Fibroblast of skin of abdomen (primary cell): Measurements from ENCODE around the gene LYPD6.
A peak's percentile ranks its signal among the peaks of the same experiment; 100 is the strongest.

Experiments used
- DNase-seq: peaks from one replicate; pipeline ENCODE4 v3.0.0-alpha.2; 2013

Gene LYPD6

DNA sequence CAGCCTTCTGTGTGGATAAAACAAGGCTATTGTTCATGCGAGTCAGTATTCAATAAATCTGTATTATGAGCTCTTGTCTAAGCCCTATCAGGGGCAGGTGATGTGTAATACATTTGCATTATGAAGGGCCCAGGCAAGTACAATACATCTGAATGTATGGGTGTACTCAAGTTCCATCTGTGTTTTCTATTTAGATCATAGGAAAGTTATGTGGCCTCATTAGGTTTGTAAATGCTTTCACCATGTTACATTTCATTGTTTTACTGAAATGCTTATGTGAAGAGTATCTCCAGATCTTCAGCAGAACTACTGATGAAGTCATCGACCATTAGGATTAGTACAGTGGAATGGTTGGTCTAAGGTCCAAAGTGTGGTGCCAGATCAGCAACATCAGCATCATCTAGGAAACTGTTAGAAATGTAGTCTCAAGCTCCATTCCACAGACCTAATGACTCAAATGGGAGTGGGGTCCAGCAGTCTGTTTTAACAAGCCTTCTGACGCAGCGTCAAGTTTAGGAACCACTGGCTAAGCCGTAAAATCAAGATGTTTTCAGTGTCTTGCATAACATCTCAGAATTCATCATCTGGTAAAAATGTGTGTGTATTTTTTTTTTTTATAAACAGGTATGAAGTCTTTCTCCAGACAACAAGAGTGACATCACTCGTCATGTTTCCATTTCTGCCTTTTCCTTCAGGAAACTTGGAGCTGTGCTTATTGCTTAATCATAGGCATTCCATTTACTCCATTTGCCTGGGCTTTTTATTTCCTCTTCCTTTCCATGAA lies 80.5 kb downstream of the LYPD6 start:
- peak; percentile 95 for DNase-seq

DNA sequence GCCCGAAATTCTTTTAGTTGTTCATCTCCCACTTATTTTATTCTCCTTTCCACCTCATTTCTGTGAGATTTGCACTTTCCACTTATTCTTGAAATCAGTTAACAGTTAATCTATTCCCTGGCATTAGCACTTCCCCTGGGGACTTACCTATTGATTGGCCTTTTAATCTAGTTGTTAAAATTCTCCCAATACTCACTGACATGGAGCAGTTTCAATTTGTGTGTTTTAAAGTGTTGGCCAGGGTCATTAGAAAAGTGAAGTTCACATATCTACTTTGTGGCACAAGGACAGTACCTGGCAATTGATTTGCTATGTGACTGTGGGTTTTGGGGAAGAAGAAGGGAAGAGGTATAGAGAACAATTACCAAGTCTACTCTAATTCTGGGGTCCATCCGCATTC lies 83.1 kb downstream of the LYPD6 start:
- no peak for DNase-seq

DNA sequence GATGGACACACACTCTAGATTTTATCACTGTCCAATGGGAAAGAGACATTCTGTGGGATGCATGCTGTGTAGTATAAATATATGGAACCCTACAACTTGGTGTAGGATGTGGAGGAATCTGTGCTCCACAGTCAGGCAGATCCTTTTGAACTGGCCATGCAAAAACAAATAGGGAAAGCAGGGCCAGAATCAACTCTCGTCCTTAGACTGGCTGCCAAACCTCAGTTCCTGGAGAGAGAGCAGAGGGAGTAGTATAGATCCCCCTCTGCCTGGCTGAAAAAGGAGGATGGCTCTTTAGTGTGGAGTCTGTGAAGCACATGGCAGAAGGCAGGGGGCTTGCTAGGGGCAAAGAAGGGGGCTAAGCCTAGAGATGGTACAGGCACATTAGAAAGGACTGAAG lies 84.7 kb downstream of the LYPD6 start:
- no peak for DNase-seq

GRCh38 chr2:149418065-149418464 lies 87.7 kb downstream of the LYPD6 start:
- DNase-seq: no peak

- DNase-seq: no peak
These were observed 89.9 kb downstream of the LYPD6 start for GRCh38 chr2:149420053-149420963.

GRCh38 chr2:149421791-149422190 lies 91.4 kb downstream of the LYPD6 start:
- DNase-seq: no peak

GRCh38 chr2:149422337-149422990 lies 92.1 kb downstream of the LYPD6 start:
- DNase-seq: peak; percentile 67

DNA sequence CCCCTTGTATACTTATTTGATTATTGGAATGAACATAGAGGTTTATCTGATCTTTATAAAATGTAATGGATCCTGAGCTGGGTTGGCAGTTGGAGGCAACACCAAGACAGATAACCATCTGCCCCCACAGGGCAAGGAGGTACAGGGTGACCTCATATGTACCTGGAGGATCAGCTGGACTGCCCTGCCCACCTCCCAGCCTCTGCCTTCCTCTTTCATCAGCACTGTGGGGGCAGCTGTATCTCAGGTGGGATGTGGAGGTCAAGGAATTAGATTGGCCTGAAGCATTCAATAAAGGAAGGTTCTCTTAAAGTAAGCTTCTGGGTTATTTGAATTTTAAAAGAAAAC lies 92.6 kb downstream of the LYPD6 start:
- DNase-seq: no peak

- no peak for DNase-seq
These were observed 93.2 kb downstream of the LYPD6 start for GRCh38 chr2:149423630-149424029.

- no peak for DNase-seq
These were observed 97.0 kb downstream of the LYPD6 start for GRCh38 chr2:149427387-149427786.

DNA sequence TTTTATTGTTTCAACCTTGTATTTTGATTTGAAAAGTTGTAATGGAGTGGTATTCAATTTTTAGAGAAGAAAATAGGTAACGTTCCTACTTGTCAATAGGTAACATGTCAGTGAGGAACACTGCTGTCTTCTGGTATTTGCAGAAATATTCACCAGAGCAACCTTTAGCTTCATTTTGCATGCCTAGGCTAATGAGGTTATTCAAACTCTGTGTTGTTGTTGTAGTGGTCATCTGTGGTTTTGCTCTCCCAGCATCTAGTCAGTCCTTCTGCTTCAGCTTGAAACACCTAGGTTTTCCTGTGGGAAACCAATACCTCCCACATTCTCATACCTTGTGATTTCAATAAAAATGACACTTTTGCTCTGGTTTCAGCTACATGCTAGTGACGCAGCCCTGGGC lies 98.4 kb downstream of the LYPD6 start:
- DNase-seq: no peak

DNA sequence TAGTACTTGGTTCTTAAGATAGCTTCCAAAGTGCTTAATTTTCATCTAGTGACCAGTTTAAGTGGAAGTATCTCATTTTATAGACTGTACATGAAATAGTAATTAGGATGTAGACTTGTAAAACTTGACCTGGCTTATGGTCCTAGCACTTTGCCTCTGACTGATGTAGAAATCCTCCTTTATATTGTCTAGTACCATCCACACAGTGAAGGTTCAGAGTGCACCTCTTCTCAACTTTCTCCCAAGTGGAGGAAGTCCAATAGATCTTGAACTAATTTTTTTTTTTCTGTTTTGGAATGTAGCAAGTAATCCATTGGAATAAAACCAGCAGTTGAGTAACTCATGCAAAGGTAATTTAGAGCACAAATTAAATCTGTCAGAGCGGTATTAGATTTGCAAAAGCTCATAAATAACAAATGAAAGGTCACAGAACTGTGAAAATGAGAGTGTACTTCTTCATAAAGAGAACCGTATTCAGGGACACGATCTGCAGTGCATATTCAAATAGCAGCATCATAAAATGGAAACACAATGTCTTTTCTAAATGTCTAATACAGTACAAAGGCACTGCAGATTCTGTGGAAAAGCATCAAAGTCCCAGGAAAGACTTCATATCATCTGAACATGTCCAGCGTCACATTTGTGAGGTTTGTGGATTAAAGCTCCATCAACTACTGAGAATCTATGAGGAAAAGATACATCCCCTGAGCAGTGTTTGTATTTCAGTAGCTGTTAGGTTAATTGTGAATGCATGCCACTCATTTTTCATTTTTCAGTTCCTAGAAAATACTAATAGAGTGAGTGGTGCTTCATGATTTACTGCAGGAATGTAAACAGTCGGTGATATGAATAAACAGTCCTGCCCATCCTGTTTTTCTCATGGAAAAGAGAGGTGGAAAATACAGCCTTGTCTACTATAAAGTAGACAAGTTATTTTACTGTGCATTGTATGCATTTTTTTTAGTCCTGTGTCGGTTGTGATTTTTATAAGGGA lies 100.7 kb downstream of the LYPD6 start:
- peak; percentile 38 for DNase-seq

- DNase-seq: no peak
These were observed 108.1 kb downstream of the LYPD6 start for GRCh38 chr2:149438330-149438960.

DNA sequence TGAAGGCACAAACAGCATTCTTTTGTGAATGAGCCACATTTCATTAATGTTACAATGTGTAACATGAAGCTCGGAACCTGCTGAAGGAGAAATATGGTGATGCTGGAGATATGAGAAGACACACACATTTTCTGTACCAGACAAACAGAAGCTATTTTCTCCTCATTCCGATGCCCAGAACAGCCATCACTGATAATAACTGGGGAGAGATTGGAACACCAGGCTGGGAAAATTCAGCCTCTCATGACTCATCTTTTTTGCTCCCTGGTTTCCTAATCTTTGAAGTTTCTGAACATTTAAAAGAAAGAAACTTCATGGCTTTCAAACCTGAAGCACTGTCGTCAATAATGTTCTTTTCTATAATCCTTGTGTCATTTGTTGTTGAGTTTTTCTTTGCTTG lies 110.9 kb downstream of the LYPD6 start:
- DNase-seq: no peak

DNA sequence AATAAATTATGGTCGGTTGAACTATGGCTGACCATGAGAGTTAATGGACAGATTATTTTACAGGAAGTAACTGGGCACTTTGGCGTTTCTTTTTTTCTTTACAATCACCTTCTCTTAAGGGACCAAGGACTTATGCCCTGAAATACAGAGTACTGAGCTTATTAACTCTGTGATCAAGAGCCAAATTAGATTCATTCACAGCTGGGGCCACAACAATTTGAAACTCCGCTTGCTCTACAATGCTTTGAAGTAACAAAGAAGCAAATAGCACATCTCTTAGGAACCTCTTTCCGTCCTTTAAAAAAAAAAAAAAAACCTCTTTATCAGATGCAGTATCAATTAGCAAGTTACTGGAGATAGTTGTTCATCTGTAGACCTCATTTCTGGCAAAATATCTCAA lies 112.0 kb downstream of the LYPD6 start:
- no peak for DNase-seq

- DNase-seq: no peak
These were observed 112.8 kb downstream of the LYPD6 start for GRCh38 chr2:149443150-149443549.

GRCh38 chr2:149446748-149447147 lies 116.4 kb downstream of the LYPD6 start:
- DNase-seq: no peak

GRCh38 chr2:149448315-149448714 lies 117.9 kb downstream of the LYPD6 start:
- DNase-seq: no peak

DNA sequence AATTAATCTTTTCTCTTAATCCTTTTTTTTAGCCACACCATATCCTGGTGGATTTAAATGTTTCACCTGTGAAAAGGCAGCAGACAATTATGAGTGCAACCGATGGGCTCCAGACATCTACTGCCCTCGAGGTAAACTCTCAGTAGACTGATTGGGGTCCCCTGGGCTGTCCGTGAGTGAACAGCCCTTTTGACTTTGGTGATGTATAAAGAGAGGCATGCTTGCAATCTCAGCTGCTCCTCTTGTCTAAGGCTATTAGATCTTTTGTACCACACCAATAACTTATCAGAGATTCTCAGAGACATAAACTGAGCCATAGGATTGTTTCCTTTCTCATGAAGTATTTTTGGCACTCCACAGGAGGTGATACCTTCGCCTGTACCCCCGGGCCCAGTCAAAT lies 118.6 kb downstream of the LYPD6 start:
- no peak for DNase-seq

DNA sequence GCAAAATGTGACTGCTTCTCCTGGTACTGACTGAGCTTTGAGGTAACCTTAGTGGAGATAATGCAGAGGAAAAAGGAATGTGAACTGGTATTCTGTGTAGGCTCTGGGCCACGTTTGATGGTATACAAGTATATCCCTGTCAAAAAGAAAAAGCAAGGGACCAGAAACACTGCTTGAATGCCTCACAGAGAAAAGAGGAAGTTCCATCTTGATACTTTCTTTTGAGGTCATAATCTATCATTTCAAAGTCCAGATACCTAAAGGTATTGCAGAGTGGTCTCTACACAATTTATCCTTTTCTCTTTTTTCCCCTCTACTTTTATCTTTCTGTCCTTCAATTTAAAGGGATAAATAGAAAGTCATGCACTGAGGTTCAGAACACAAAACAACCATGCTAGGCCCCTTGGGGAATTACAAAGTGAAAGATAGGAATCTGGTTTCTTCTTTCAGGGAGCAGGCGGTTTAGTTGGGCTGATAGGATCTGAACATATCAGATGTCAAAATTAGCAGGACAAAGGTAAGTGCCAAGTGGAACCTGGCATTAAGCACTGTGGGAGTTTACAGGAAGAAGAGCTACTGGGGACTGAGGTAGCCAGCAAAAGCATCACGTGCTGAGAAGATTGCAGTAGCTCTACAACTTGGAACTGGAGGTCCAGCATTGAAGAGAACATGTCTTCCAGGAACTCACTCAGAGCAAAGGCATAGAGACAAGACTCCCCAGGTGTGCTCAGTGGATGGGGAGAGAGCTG lies 121.2 kb downstream of the LYPD6 start:
- no peak for DNase-seq

GRCh38 chr2:149456285-149456684 lies 125.9 kb downstream of the LYPD6 start:
- no peak for DNase-seq
